HG02571 (cell line): ENCODE measurements around the gene TMEM179.
"Not testable (repeated sequence)": the region's sequence is repeated elsewhere in the genome, so short reads cannot be mapped to it uniquely, and the experiment has no call there.

Experiments used
- ATAC-seq: cut with Tn5 transposase; IDR thresholded peaks from one replicate; pipeline ENCODE4 v1.9.1; 2021; ENCODE audit warnings: mild to moderate bottlenecking, moderate library complexity; ENCODE audit not compliant: unreplicated experiment

The TMEM179 gene

GRCh38 chr14:104638190-104638589, 33.6 kb upstream of the TMEM179 start:
- no peak for ATAC-seq

- no peak for ATAC-seq
Observed at GRCh38 chr14:104637546-104638003, 33.0 kb upstream of the TMEM179 start.

- not testable (repeated sequence) for ATAC-seq
Observed at GRCh38 chr14:104636846-104637545, 32.4 kb upstream of the TMEM179 start.

- ATAC-seq, result no peak
Observed at GRCh38 chr14:104636131-104636530, 31.6 kb upstream of the TMEM179 start.

GRCh38 chr14:104635717-104636116, 31.1 kb upstream of the TMEM179 start:
- no peak for ATAC-seq

- no peak for ATAC-seq
Observed at GRCh38 chr14:104634886-104635570, 30.5 kb upstream of the TMEM179 start.

- no peak for ATAC-seq
Observed at GRCh38 chr14:104634138-104634760, 29.7 kb upstream of the TMEM179 start.

- ATAC-seq, result no peak
Observed at GRCh38 chr14:104633276-104634137, 28.9 kb upstream of the TMEM179 start.

GRCh38 chr14:104632781-104633180, 28.2 kb upstream of the TMEM179 start:
- ATAC-seq, result no peak

GRCh38 chr14:104624939-104625338, 20.4 kb upstream of the TMEM179 start:
- ATAC-seq, result no peak

- no peak for ATAC-seq
Observed at GRCh38 chr14:104614126-104614812, 9.7 kb upstream of the TMEM179 start.

GRCh38 chr14:104611881-104612280, 7.3 kb upstream of the TMEM179 start:
- no peak for ATAC-seq

GRCh38 chr14:104610749-104611310, 6.3 kb upstream of the TMEM179 start:
- ATAC-seq, result no peak

GRCh38 chr14:104609666-104610065, 5.1 kb upstream of the TMEM179 start:
- ATAC-seq, result no peak

- ATAC-seq, result no peak
Observed at GRCh38 chr14:104603711-104604401, 716 bp downstream of the TMEM179 start.

- no peak for ATAC-seq
Observed at GRCh38 chr14:104602933-104603325, 1.6 kb downstream of the TMEM179 start.

GRCh38 chr14:104602315-104602932, 2.1 kb downstream of the TMEM179 start:
- no peak for ATAC-seq

- no peak for ATAC-seq
Observed at GRCh38 chr14:104601786-104602185, 2.8 kb downstream of the TMEM179 start.

GRCh38 chr14:104600805-104601204, 3.8 kb downstream of the TMEM179 start:
- ATAC-seq, result no peak
